NB4 (cell line): ENCODE results near the gene EPHA6.
"Not testable (repeated sequence)": the region's sequence is repeated elsewhere in the genome, so short reads cannot be mapped to it uniquely, and the experiment has no call there.

Experiments used
- DNase-seq: peaks from one replicate; pipeline ENCODE4 v3.0.0; 2010; ENCODE audit warnings: low read depth
- H3K4me3 ChIP-seq: one replicate; pipeline ENCODE4 v1.5.1; 2011; ENCODE audit warnings: mild to moderate bottlenecking, low read depth, low read length, moderate library complexity
- MAX ChIP-seq: IDR thresholded peaks from 2 replicates; pipeline ENCODE4 v1.6.1; 2011; ENCODE audit warnings: low read depth, low read length
- MYC ChIP-seq: IDR thresholded peaks from 2 replicates; pipeline ENCODE4 v1.6.1; 2011; ENCODE audit warnings: low read depth, low read length
- POLR2A ChIP-seq: IDR thresholded peaks from 2 replicates; pipeline ENCODE4 v1.6.1; 2011; ENCODE audit warnings: mild to moderate bottlenecking; ENCODE audit not compliant: insufficient read length; ENCODE audit errors: extremely low read depth
- TF ChIP-seq, protein P1 (sequence below): IDR thresholded peaks from one replicate; pipeline ENCODE4 v1.5.1; 2012; ENCODE audit warnings: low read depth, low read length

The EPHA6 gene

GRCh38 chr3:96961576-96961975 lies 147.2 kb downstream of the EPHA6 start:
- no peak for DNase-seq
- H3K4me3 ChIP-seq: no peak overlapping the region
- TF ChIP-seq MYC: no peak
- TF ChIP-seq MAX: no peak
- TF ChIP-seq POLR2A: no peak
- TF ChIP-seq, protein P1, sequence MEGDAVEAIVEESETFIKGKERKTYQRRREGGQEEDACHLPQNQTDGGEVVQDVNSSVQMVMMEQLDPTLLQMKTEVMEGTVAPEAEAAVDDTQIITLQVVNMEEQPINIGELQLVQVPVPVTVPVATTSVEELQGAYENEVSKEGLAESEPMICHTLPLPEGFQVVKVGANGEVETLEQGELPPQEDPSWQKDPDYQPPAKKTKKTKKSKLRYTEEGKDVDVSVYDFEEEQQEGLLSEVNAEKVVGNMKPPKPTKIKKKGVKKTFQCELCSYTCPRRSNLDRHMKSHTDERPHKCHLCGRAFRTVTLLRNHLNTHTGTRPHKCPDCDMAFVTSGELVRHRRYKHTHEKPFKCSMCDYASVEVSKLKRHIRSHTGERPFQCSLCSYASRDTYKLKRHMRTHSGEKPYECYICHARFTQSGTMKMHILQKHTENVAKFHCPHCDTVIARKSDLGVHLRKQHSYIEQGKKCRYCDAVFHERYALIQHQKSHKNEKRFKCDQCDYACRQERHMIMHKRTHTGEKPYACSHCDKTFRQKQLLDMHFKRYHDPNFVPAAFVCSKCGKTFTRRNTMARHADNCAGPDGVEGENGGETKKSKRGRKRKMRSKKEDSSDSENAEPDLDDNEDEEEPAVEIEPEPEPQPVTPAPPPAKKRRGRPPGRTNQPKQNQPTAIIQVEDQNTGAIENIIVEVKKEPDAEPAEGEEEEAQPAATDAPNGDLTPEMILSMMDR: no peak

- no peak overlapping the region for H3K4me3 ChIP-seq
- no peak for DNase-seq
- TF ChIP-seq MYC (no peak), MAX (no peak), POLR2A (no peak)
Observed at GRCh38 chr3:96966181-96966929, 152.0 kb downstream of the EPHA6 start.

DNA sequence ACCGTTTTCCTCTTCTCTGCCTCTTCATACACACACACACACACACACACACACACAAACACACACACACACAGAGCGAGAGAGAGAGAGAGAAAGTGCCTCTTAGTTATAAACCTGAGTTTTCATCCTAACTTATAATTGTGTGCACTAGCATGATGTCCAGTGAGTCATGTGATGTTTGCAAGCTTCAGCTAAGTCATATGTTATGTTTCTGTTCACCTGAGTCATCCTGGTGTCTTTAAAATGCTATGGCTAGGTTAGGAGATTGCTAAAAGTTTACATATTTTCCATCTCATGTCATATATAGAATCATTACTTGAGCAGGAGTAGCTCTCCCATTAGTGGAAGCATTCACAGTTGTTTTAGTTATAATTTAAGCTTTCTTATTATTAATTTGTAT lies 155.8 kb downstream of the EPHA6 start:
- DNase-seq: no peak
- no peak overlapping the region for H3K4me3 ChIP-seq
- TF ChIP-seq MAX (no peak), POLR2A (no peak), MYC (no peak)
- TF ChIP-seq, protein P1: no peak

DNA sequence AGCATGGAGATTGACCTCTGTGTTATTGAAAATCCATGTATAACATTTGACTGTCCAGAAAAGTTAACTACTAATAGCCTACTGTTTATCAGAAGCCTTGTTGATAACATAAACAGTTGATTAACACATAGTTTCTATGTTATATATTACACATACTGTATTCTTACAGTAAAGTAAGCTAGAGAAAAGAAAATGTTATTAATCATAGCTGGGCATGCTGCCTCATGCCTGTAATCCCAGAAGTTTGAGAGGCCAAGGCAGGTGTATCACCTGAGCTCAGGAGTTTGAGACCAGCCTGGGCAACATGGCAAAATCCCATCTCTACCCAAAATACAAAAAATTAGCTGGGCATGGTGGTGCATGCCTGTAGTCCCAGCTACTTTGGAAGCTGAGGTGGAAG lies 163.3 kb downstream of the EPHA6 start:
- no peak for DNase-seq
- TF ChIP-seq POLR2A (no peak), MAX (no peak), MYC (no peak)
- TF ChIP-seq, protein P1: no peak
- H3K4me3 ChIP-seq: no peak overlapping the region

DNA sequence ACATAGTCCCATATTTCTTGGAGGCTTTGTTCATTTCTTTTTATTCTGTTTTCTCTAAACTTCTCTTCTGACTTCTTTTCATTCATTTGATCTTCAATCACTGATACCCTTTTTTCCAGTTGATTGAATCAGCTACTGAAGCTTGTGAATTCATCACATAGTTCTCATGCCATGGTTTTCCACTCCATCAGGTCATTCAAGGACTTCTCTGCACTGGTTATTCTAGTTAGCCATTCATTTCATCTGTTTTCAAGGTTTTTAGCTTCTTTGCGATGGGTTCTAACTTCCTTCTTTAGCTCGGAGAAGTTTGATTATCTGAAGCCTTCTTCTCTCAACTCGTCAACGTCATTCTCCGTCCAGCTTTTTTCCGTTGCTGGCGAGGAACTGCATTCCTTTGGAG lies 169.3 kb downstream of the EPHA6 start:
- DNase-seq, H3K4me3 ChIP-seq: not testable (repeated sequence)

DNA sequence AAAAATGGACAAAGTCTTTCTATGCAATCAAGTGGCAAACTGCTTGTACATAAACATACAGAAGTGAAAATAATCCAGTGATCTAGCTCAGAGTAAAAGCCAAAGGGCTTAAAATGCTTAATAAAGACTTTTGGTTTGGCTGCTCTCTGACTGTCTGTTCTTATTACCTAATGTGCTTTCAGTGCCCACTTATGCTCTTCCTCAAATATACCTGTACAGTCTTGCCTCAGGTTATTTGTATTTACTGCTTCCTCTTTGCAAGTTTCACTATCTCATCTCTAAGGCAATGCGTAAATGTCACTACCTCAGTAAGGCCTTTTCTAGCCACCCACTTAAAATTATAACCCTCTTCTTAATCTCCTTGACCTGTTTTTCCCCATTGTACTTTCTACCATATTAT lies 171.8 kb downstream of the EPHA6 start:
- TF ChIP-seq POLR2A (no peak), MYC (no peak), MAX (no peak)
- TF ChIP-seq, protein P1: no peak
- DNase-seq: no peak
- no peak overlapping the region for H3K4me3 ChIP-seq
